Skin of body (tissue), 2 donors: ENCODE data around the gene LEMD2. TPM values are rescaled to one million over a fixed set of nuclear protein-coding genes. Genes with fewer than 3 reads are reported as not detected.

Experiments used
- DNase-seq: peaks from one replicate; lab custom pipeline; 2025; lab: John Stamatoyannopoulos, UW
- total RNA-seq: library from RNA; depleted of rRNA; stranded (reverse); fragments of >200 nt; gene quantifications from one replicate; pipeline ENCODE4 v1.2.3, GENCODE V29; 2014

LEMD2 gene
- total RNA-seq, 1 donor from 2014 or later, result 39.2 TPM

GRCh38 chr6:33724102-33725023 lies 64.6 kb downstream of the LEMD2 start:
- DNase-seq, result peak; percentile 73

GRCh38 chr6:33723371-33724085 lies 65.4 kb downstream of the LEMD2 start:
- DNase-seq, result peak; percentile 40

- DNase-seq, result no peak
These were observed 66.8 kb downstream of the LEMD2 start for GRCh38 chr6:33722103-33722623.

GRCh38 chr6:33721508-33721907 lies 67.4 kb downstream of the LEMD2 start:
- no peak for DNase-seq

Other genes with a start within 250 kb of the LEMD2 start
- 7.0 TPM for gene BAK1, start 208.9 kb downstream of the LEMD2 start, total RNA-seq
- gene ITPR3, start 167.8 kb downstream of the LEMD2 start, total RNA-seq, result 18.7 TPM
- 12.2 TPM for gene UQCC2, start 77.4 kb downstream of the LEMD2 start, total RNA-seq
- gene IP6K3, start 42.2 kb downstream of the LEMD2 start, total RNA-seq, result 3.8 TPM
- not detected for gene MLN, start 14.9 kb upstream of the LEMD2 start, total RNA-seq